Measurements from ENCODE around the gene RAB40B. TPM values are rescaled to one million over a fixed set of nuclear protein-coding genes. Genes with fewer than 3 reads are reported as not detected.

Gene RAB40B
- total and polyA plus RNA-seq, 2 of the 13 experiments (the other 11 are each of a cell fraction or from before 2014, with no cell fraction given), result 6.2 to 6.5 TPM

- TF ChIP-seq, protein P1, sequence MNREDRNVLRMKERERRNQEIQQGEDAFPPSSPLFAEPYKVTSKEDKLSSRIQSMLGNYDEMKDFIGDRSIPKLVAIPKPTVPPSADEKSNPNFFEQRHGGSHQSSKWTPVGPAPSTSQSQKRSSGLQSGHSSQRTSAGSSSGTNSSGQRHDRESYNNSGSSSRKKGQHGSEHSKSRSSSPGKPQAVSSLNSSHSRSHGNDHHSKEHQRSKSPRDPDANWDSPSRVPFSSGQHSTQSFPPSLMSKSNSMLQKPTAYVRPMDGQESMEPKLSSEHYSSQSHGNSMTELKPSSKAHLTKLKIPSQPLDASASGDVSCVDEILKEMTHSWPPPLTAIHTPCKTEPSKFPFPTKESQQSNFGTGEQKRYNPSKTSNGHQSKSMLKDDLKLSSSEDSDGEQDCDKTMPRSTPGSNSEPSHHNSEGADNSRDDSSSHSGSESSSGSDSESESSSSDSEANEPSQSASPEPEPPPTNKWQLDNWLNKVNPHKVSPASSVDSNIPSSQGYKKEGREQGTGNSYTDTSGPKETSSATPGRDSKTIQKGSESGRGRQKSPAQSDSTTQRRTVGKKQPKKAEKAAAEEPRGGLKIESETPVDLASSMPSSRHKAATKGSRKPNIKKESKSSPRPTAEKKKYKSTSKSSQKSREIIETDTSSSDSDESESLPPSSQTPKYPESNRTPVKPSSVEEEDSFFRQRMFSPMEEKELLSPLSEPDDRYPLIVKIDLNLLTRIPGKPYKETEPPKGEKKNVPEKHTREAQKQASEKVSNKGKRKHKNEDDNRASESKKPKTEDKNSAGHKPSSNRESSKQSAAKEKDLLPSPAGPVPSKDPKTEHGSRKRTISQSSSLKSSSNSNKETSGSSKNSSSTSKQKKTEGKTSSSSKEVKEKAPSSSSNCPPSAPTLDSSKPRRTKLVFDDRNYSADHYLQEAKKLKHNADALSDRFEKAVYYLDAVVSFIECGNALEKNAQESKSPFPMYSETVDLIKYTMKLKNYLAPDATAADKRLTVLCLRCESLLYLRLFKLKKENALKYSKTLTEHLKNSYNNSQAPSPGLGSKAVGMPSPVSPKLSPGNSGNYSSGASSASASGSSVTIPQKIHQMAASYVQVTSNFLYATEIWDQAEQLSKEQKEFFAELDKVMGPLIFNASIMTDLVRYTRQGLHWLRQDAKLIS (CRISPR knock-in tag; IDR thresholded peaks at IDR 0.05), result 0 out of 2 replicates have a peak, but pooled peaks have one; percentile 79
- TF ChIP-seq RORA (CRISPR knock-in tag; IDR thresholded peaks at IDR 0.05) (no peak), ZNF230 (CRISPR knock-in tag; IDR thresholded peaks at IDR 0.05) (no peak), TGIF2 (CRISPR knock-in tag; IDR thresholded peaks at IDR 0.05) (peak; percentile 69), NR3C1 (CRISPR knock-in tag; IDR thresholded peaks at IDR 0.05) (no peak), ADNP (CRISPR knock-in tag; IDR thresholded peaks at IDR 0.05) (no peak; the same call in 1 of the 2 replicates), ZNF121 (CRISPR knock-in tag; IDR thresholded peaks at IDR 0.05) (peak; percentile 48), ARID4A (CRISPR knock-in tag; IDR thresholded peaks at IDR 0.05; ENCODE audit: borderline replicate concordance) (peak; percentile 88; the same call in 1 of the 2 replicates), ZNF12 (CRISPR knock-in tag; IDR thresholded peaks at IDR 0.05) (peak; percentile 67; the same call in 1 of the 2 replicates), MAF1 (CRISPR knock-in tag; IDR thresholded peaks at IDR 0.05; ENCODE audit: borderline replicate concordance) (no peak), PRMT3 (CRISPR knock-in tag; IDR thresholded peaks at IDR 0.05; ENCODE audit: borderline replicate concordance, low read depth) (no peak), SP5 (CRISPR knock-in tag; IDR thresholded peaks at IDR 0.05; ENCODE audit: borderline replicate concordance, low read depth) (peak; percentile 77), MEIS1 (CRISPR knock-in tag; IDR thresholded peaks at IDR 0.05; ENCODE audit: borderline replicate concordance) (peak; percentile 75; the same call in 1 of the 2 replicates), ATRX (CRISPR knock-in tag; IDR thresholded peaks at IDR 0.05; ENCODE audit: borderline replicate concordance) (no peak), ISL2 (CRISPR knock-in tag; IDR thresholded peaks at IDR 0.05) (peak; percentile 80), SP1 (IDR thresholded peaks at IDR 0.05) (no peak), SP1 (CRISPR knock-in tag; IDR thresholded peaks at IDR 0.05) (no peak), HIVEP1 (CRISPR knock-in tag; IDR thresholded peaks at IDR 0.05) (peak; percentile 74; the same call in 1 of the 2 replicates), KDM6A (CRISPR knock-in tag; IDR thresholded peaks at IDR 0.05; ENCODE audit: low read depth) (peak; percentile 91), POLR2AphosphoS2 (IDR thresholded peaks at IDR 0.05; ENCODE audit: low read depth, low read length) (no peak)
- TF ChIP-seq, protein P2, sequence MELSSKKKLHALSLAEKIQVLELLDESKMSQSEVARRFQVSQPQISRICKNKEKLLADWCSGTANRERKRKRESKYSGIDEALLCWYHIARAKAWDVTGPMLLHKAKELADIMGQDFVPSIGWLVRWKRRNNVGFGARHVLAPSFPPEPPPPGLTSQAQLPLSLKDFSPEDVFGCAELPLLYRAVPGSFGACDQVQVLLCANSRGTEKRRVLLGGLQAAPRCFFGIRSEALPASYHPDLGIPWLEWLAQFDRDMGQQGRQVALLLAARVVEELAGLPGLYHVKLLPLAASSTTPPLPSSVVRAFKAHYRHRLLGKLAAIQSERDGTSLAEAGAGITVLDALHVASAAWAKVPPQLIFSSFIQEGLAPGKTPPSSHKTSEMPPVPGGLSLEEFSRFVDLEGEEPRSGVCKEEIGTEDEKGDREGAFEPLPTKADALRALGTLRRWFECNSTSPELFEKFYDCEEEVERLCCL (CRISPR knock-in tag; IDR thresholded peaks at IDR 0.05; ENCODE audit: borderline replicate concordance), result no peak
These were observed 42.6 kb upstream of the RAB40B start (continued) for GRCh38 chr17:82740906-82741759.
